Esophagus squamous epithelium (tissue), 5 donors: ENCODE data around the gene GNB5. TPM values are rescaled to one million over a fixed set of nuclear protein-coding genes. Genes with fewer than 3 reads are reported as not detected.

ENCODE experiments used
- DNase-seq: peaks from one replicate; lab custom pipeline; 2025; lab: John Stamatoyannopoulos, UW
- H3K27ac ChIP-seq, 4 donors: fragments of 200-600 bp; sonication (generic); one replicate each; pipeline ENCODE4 v1.5.1; 2016 to 2019; ENCODE audit warnings: mild to moderate bottlenecking in 1 of 4
- H3K27me3 ChIP-seq, 4 donors: fragments of 200-600 bp; sonication (generic); 1 replicate in 3 of 4; 2 replicates in 1 of 4; pipeline versions ENCODE4 v1.5.1 to v1.6.0; 2017 to 2021; ENCODE audit warnings: antibody characterized with exemption in 1 of 4
- H3K36me3 ChIP-seq, 3 donors: fragments of 200-600 bp; sonication (generic); one replicate each; pipeline ENCODE4 v1.5.1; 2016 to 2019
- H3K4me1 ChIP-seq, 3 donors: fragments of 200-600 bp; sonication (generic); one replicate each; pipeline ENCODE4 v1.5.1; 2017 to 2019
- H3K4me3 ChIP-seq, 4 donors: fragments of 200-600 bp; sonication (generic); 1 replicate in 3 of 4; 2 replicates in 1 of 4; pipeline ENCODE4 v1.5.1; 2016 to 2019; ENCODE audit warnings: mild to moderate bottlenecking in 2 of 4, moderate library complexity in 1 of 4
- H3K9me3 ChIP-seq, 3 donors: fragments of 200-600 bp; sonication (generic); one replicate each; pipeline ENCODE4 v1.5.1; 2016 to 2019
- CTCF ChIP-seq, 6 experiments: fragments of 450-650 bp in 4 of 6; fragments of 200-600 bp in 2 of 6; sonication (generic) in 2 of 6; IDR thresholded peaks; one replicate each; pipeline ENCODE4 v1.5.1; 2016 to 2019; ENCODE audit warnings: antibody characterized with exemption in 6 of 6, mild to moderate bottlenecking in 4 of 6, moderate library complexity in 4 of 6
- POLR2A ChIP-seq, 4 donors: fragments of 450-650 bp; IDR thresholded peaks; one replicate each; pipeline ENCODE4 v1.6.1; 2017; ENCODE audit warnings: antibody characterized with exemption in 4 of 4, mild to moderate bottlenecking in 4 of 4, moderate library complexity in 3 of 4
- WGBS, 2 donors: methylation state at CpG; one replicate each; pipeline ENCODE4 v1.1.5; 2018; 5-methylcytosine and 5-hydroxymethylcytosine counted together
- intact Hi-C: fragments of 100-400 bp; cut with DNase I; formaldehyde crosslinking; loops from one replicate; pipeline ENCODE4 v1.15.0; 2022
- total RNA-seq, 4 donors: library from RNA; depleted of rRNA; stranded (reverse); fragments of >200 nt; gene quantifications; one replicate each; pipeline ENCODE4 v1.1.0, GENCODE V29; 2016
- donor health status: DM: yes; HTN: yes; CAD: no.

GNB5 gene
- total RNA-seq, 4 donors from 2014 or later = 16.4 to 22.3 (median 19.9) TPM

- no peak for TF ChIP-seq POLR2A (IDR thresholded peaks at IDR 0.05)
- no peak for TF ChIP-seq CTCF (IDR thresholded peaks at IDR 0.05)
These were observed 56.6 kb downstream of the GNB5 start for GRCh38 chr15:52134502-52135144.

GRCh38 chr15:52133510-52134220, 57.5 kb downstream of the GNB5 start:
- TF ChIP-seq POLR2A (IDR thresholded peaks at IDR 0.05) (no peak), CTCF (IDR thresholded peaks at IDR 0.05) (no peak)
- no peaks in the 10 kb centered on the region for H3K9me3 ChIP-seq
- 90 to 92% methylated on average over 8 to 9 of the region's 10 CpGs for WGBS, 2 donors

More at GRCh38 chr15:52134502-52135144, 56.6 kb downstream of the GNB5 start:
- 75 to 92% methylated on average over 2 to 3 of the region's 5 CpGs for WGBS, 2 donors
- DNase-seq = no peak
- peaks cover 0 to 40% (median 0%) of the 10 kb centered on the region in 3 donors for H3K36me3 ChIP-seq
- no peak overlapping the region for H3K27ac ChIP-seq
- H3K4me1 ChIP-seq = peaks cover 0 to 15% (median 0%) of the 10 kb centered on the region in 3 donors
- intact Hi-C loops = loop anchor here (10.0 kb wide), 1 partner anchor 150 kb away; no protein-coding TSS in a partner anchor
- H3K9me3 ChIP-seq = no peaks in the 10 kb centered on the region
- H3K4me3 ChIP-seq = no peak overlapping the region
- H3K27me3 ChIP-seq = no peaks in the 10 kb centered on the region

GRCh38 chr15:52132066-52132465, 59.1 kb downstream of the GNB5 start:
- intact Hi-C loops = loop anchor here (10.0 kb wide), 1 partner anchor 147 kb away; no protein-coding TSS in a partner anchor
- Histone ChIP-seq H3K27me3 (no peaks in the 10 kb centered on the region), H3K36me3 (peaks cover 0 to 44% (median 0%) of the 10 kb centered on the region in 3 donors), H3K4me3 (no peak overlapping the region), H3K4me1 (peaks cover 0 to 7% (median 0%) of the 10 kb centered on the region in 3 donors), H3K9me3 (no peaks in the 10 kb centered on the region), H3K27ac (no peak overlapping the region)
- TF ChIP-seq CTCF (IDR thresholded peaks at IDR 0.05) (no peak), POLR2A (IDR thresholded peaks at IDR 0.05) (no peak)
- DNase-seq = no peak

More at GRCh38 chr15:52133510-52134220, 57.5 kb downstream of the GNB5 start:
- H3K4me3 ChIP-seq = no peak overlapping the region
- H3K27ac ChIP-seq = no peak overlapping the region
- no peak for DNase-seq
- H3K4me1 ChIP-seq = peaks cover 0 to 12% (median 0%) of the 10 kb centered on the region in 3 donors
- intact Hi-C loops = loop anchor here (10.0 kb wide), 1 partner anchor 149 kb away; no protein-coding TSS in a partner anchor
- peaks cover 0 to 40% (median 0%) of the 10 kb centered on the region in 3 donors for H3K36me3 ChIP-seq
- no peaks in the 10 kb centered on the region for H3K27me3 ChIP-seq

GRCh38 chr15:52128568-52128967, 62.6 kb downstream of the GNB5 start:
- H3K4me3 ChIP-seq = no peak overlapping the region
- H3K4me1 ChIP-seq = peaks cover 0 to 8% (median 0%) of the 10 kb centered on the region in 3 donors
- H3K27ac ChIP-seq = no peak overlapping the region
- no peak for TF ChIP-seq POLR2A (IDR thresholded peaks at IDR 0.05)
- no peak for TF ChIP-seq CTCF (IDR thresholded peaks at IDR 0.05)
- H3K9me3 ChIP-seq = no peaks in the 10 kb centered on the region
- no peaks in the 10 kb centered on the region for H3K27me3 ChIP-seq
- H3K36me3 ChIP-seq = peaks cover 0 to 42% (median 0%) of the 10 kb centered on the region in 3 donors
- no peak for DNase-seq
- WGBS, 2 donors = 93 to 97% methylated on average over 3 of the region's 3 CpGs
- intact Hi-C loops = no loop called here
